Gastrocnemius medialis (tissue), 4 donors: Measurements from ENCODE around the gene MIER2.

Experiments used
- CTCF ChIP-seq, 5 experiments: fragments of 450-650 bp in 3 of 5; fragments of 200-600 bp in 2 of 5; sonication (generic) in 2 of 5; IDR thresholded peaks in 4 of 5; conservative IDR thresholded peaks in 1 of 5; 1 replicate in 4 of 5; 2 replicates in 1 of 5; pipeline ENCODE4 v1.5.1; 2016 to 2019; ENCODE audit warnings: antibody characterized with exemption in 5 of 5, mild to moderate bottlenecking in 3 of 5, moderate library complexity in 3 of 5
- POLR2A ChIP-seq, 2 donors: fragments of 450-650 bp; IDR thresholded peaks; one replicate each; pipeline ENCODE4 v1.6.1; 2017; ENCODE audit warnings: antibody characterized with exemption in 2 of 2, mild to moderate bottlenecking in 2 of 2, moderate library complexity in 2 of 2

- TF ChIP-seq CTCF (IDR thresholded peaks at IDR 0.05 in 4 of 5, conservative IDR thresholded peaks at IDR 0.05 in 1 of 5) (peak in 4 of 5 experiments; percentile 37 to 64 (median 47)), POLR2A (IDR thresholded peaks at IDR 0.05) (no peak)
These were observed 49.5 kb downstream of the MIER2 start for GRCh38 chr19:294946-295686.
